ENCODE results near the gene PARD3B.

PARD3B gene

GRCh38 chr2:204705243-204705932 lies 160.1 kb downstream of the PARD3B start:
- no peak for DNase-seq (ENCODE audit: low read depth)

DNA sequence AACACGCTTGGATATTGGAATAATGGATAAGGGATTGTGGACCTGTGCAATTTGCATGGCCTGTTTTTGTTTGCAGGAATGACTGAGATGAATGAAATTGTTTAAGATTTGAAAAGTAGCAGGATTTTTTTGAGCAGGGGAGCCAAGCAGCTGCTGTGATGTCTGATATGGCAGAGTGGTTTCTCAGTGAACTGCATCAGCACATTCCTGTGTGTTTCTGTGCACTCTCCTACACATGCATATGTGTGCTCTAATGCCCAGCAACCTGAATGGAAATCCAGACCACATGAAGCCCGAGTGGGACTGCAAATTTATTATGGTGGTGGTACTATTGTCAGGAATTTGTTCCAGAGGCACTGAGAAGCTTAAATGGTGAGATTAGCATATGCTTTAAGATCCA lies 161.7 kb downstream of the PARD3B start:
- DNase-seq (ENCODE audit: low read depth): no peak

DNA sequence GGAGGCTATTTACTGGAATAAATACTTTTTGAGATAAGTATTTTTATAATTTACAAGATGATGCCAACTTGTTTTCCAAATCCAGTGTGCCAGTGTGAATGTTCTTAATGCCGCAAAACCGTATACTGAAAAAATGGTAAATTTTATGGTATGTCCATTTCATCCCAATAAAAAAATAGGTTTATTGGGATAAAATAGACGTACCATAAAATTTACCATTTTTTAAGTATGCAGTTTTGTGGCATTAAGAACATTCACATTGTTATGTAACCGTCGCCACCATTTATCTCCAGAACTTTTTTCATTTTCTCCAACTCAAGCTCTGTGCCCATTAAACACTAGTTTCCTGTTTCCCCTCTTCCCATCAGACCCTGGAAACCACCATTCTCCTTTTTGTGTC lies 167.9 kb downstream of the PARD3B start:
- DNase-seq (ENCODE audit: low read depth): no peak

- peak; percentile 9 for DNase-seq (ENCODE audit: low read depth)
Measured at GRCh38 chr2:204715361-204715760, 170.1 kb downstream of the PARD3B start.

- no peak for DNase-seq (ENCODE audit: low read depth)
Measured at GRCh38 chr2:204717591-204717990, 172.3 kb downstream of the PARD3B start.

DNA sequence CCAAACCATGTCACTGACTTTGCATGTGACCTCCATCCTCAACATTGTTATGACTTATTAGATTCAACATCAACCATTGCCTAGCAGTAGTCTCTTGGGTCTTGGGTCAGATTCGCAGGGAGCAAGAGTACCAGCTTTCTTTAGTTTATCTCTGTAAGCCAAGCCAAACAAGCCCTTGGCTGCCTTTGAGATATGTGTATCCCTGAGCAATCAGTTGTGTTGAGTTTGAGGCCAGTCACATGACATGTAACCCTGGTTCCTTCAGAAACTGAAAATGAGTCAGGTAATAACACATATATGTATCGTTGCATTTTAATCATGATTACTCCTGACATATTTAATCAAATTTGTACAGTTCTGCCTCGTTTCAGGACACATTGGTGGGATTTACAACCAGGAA lies 173.3 kb downstream of the PARD3B start:
- peak; percentile 67 for DNase-seq (ENCODE audit: low read depth)

DNA sequence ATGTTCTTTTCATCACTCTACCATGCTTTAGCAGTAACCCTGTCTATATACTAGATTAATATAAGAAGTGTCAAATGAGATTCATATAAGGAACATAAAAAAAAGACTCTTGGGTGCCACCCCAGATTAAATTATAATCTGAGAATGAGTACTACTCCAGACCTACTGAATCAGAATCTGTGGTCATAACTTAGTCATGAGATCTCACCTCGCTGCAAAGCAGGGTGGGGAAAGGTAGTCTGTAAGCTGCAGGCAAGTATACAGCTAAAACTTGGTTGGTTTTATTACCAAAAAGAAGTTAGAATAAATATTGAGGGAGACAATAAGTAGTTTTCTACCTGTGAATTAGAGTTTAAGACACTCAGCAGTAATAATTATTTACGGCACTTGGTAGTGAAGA lies 175.6 kb downstream of the PARD3B start:
- DNase-seq (ENCODE audit: low read depth): no peak

DNA sequence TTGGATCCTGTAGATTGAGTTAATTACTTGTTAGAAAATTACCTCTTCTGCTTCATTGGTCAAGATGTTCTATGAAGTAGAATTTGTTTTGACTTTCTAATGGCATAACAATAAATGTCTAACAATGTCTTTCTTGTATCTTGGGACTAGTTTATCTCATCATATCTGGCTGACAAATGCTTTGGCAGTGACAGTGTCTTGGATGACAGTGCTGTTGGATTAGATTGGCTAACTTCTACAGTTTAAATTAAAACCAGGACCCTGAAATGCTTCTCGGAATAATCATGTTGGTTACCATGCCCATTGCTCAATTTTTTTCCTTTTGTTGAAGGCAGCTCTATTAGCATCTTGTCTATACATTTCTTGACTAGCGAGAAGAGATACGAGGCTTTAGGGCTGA lies 176.9 kb downstream of the PARD3B start:
- no peak for DNase-seq (ENCODE audit: low read depth)

DNA sequence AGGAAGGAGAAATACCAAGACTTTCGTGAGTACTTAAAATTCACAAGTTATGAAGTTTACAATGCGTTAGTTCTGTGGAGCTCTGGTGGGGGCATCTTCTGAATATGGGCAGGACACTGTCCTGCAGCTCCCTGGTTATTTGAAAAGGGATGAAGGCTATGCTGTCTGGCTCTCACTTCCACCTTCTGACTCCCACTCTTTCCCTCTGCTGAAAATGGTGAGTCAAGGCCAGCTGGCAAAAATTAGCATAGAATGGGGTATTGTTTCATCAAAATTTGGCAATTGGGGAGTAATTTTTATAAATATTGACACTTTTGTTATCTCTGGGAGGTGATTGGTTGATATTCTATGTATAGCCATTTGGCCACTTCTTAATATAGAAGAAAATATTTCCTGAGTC lies 177.4 kb downstream of the PARD3B start:
- no peak for DNase-seq (ENCODE audit: low read depth)

DNA sequence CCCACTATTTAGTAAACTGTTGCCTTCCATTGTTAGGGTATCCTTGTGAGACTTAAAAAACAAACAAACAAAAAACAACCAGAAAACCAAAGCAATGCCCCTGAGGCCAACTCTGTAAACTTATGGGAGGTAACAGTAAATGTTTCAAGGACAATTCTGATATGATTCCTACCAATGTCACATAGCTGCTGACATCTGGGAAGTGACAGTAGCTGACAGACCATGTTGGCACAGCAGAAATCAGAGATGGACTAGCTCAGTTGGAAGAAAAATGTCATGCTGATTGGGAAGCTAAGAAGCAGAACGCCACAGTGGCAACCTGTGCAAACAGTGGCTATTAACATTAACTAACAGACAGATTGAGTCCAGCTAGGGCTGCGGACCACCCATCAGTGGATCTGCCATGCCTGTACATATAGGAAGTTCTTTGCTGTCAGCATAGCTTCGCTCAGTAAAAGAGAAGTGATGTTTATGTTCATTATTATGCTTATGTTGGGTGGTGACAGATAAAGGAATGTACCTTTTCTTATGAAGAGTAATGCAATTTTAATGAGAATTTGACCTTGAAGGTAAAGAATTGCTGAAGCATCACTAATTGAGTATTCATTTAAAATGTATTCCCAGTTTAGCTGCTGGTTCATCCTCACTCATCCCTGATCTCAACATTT lies 180.6 kb downstream of the PARD3B start:
- no peak for DNase-seq (ENCODE audit: low read depth)

GRCh38 chr2:204726831-204727230 lies 181.6 kb downstream of the PARD3B start:
- no peak for DNase-seq (ENCODE audit: low read depth)

DNA sequence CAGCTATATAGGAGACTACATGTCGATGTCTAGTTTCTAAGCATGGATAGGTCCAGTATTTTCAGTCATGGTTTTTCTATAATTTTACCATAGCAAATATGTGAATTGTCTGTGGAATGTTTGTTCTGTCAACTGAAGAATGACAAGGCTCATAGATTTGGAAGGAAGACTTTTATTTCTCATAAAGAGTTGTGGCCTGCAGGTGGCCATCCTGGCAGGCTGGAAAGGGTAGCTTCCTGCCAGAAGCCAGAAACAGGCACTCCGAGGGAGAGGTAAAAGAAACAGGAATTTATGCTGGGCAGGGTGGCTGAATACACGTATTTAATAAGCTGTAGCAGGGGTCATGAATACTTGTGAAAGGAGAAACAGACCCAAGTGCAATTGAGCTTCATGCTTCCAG lies 182.1 kb downstream of the PARD3B start:
- no peak for DNase-seq (ENCODE audit: low read depth)

DNA sequence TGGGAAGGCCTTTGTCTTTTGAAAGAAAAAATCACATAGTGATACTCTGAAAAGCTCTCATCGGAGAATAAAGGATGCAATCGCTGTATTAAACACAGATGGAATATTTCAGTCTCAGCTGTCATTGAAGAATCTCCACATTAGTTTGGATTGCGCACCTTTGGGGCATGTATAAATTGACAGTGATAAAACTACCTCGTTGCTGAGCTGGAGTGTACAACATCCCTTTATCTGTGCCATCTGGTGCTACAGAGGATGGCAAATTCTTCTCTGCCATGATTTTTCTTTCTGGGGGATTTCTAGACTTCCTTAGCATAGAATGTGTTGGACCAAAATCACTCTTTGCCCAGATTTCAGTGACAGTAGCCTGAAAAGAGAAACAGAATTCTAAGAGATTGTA lies 185.3 kb downstream of the PARD3B start:
- DNase-seq (ENCODE audit: low read depth): no peak

- no peak for DNase-seq (ENCODE audit: low read depth)
Measured at GRCh38 chr2:204732019-204732418, 186.7 kb downstream of the PARD3B start.

GRCh38 chr2:204737296-204737695 lies 192.0 kb downstream of the PARD3B start:
- no peak for DNase-seq (ENCODE audit: low read depth)

GRCh38 chr2:204738721-204739120 lies 193.4 kb downstream of the PARD3B start:
- DNase-seq (ENCODE audit: low read depth): no peak

DNA sequence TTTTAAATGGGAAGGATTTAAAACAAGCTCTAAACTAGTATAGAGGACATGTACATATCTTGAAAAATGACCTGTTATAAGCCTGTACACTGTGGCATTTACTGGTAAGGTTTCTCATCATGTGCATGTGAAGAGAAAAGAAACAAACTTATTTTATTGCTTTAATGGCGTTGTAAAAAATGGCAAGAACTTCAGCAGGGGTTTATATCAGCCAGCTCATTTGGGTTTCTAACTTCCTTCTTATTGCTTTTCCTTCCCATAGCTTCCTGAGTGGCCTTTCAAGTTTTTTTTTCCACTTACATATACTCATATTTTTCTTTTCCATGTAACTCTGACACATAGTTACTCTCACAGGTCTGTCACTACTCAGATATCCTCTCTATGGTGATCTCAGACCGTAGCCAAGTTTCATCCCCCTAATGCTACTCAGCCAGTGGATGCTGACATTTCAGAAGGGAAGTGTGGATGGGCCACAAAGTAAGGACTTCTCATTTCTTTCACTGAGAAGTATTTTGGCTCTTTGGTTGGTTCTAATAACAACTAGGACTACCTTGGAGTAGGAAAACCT lies 198.2 kb downstream of the PARD3B start:
- DNase-seq (ENCODE audit: low read depth): peak; percentile 13

GRCh38 chr2:204744506-204744905 lies 199.2 kb downstream of the PARD3B start:
- DNase-seq (ENCODE audit: low read depth): no peak

- no peak for DNase-seq (ENCODE audit: low read depth)
Measured at GRCh38 chr2:204748286-204748685, 203.0 kb downstream of the PARD3B start.

DNA sequence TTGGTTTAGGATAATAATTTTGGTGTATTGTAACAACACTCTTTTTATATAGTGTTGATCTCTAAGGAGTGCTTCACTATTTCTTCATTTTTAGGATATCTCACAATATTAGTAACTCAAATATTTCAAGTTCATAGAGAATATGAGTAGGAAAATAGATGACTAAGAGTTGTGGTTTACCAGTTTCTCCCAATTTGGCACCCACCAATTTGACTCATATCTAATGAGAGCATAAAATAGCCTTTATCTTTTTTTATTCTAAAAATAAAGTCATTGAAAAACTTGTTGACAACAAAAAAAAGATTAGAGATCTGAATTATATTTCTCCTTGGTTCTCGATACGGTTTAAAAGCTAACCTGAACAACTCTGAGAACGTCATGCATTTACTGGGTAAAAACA lies 204.0 kb downstream of the PARD3B start:
- peak; percentile 81 for DNase-seq (ENCODE audit: low read depth)

- no peak for DNase-seq (ENCODE audit: low read depth)
Measured at GRCh38 chr2:204750389-204750788, 205.1 kb downstream of the PARD3B start.

GRCh38 chr2:204751472-204751871 lies 206.2 kb downstream of the PARD3B start:
- no peak for DNase-seq (ENCODE audit: low read depth)

DNA sequence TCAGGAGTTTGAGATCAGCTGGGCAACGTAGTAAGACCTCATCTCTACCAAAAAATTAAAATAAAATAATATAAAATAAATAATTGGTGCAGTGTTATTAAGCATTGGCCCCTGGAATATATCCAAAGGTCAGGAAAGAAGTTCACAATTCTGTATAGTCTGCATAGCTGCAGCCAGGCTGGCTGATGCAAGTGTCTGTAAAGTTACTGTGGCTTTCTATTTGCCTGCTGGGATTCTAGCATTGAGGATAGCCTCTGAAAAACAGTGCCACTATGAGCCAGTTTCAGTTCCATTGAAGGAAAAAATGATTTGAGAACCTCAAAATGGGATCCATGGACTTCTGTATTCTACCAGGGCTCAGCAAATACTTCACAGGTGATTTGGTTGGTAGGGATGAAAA lies 208.6 kb downstream of the PARD3B start:
- no peak for DNase-seq (ENCODE audit: low read depth)

DNA sequence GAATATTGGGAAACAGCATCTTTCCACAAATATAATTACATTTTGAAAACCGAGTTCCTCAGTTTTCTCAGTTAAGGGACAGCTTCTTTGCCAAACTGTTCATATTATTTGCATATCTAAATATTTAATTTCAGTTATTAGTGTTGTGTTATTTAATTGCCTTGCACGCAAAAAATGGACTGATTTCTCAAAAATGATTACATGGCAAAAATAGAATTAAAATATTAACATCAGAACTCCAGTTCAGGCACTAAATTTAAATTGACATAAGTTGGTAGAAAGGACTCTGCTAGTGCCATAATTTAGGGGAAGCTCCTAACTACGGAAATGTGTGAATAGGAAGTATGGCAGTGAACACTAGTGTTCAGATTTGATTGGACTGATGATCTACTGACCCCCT lies 209.6 kb downstream of the PARD3B start:
- DNase-seq (ENCODE audit: low read depth): no peak
